HEK293 (cell line): ENCODE results near the gene CATSPERZ.

Source experiments
- GFI1B ChIP-seq: fragments of 450-650 bp; formaldehyde crosslinking; IDR thresholded peaks from 2 replicates; pipeline ENCODE4 v1.5.1; 2016; ENCODE audit warnings: missing biosample characterization, missing genetic modification characterization
- HOXD13 ChIP-seq: sonication (generic); formaldehyde crosslinking; IDR thresholded peaks from 2 replicates; pipeline ENCODE4 v1.8.0; 2022; ENCODE audit warnings: missing genetic modification reagents, borderline replicate concordance
- OVOL3 ChIP-seq: fragments of 450-650 bp; formaldehyde crosslinking; IDR thresholded peaks from 2 replicates; pipeline ENCODE4 v1.5.1; 2016; ENCODE audit warnings: missing biosample characterization, missing genetic modification characterization
- RBAK ChIP-seq: fragments of 450-650 bp; formaldehyde crosslinking; IDR thresholded peaks from 2 replicates; pipeline ENCODE4 v1.5.1; 2016; ENCODE audit warnings: missing biosample characterization, missing genetic modification characterization
- REST ChIP-seq: fragments of 450-650 bp; formaldehyde crosslinking; IDR thresholded peaks from 2 replicates; pipeline ENCODE4 v1.5.1; 2016; ENCODE audit warnings: missing biosample characterization, missing genetic modification characterization
- TSHZ1 ChIP-seq: fragments of 450-650 bp; formaldehyde crosslinking; IDR thresholded peaks from 2 replicates; pipeline ENCODE4 v1.5.1; 2016; ENCODE audit warnings: missing biosample characterization, missing genetic modification characterization, borderline replicate concordance
- WT1 ChIP-seq: fragments of 450-650 bp; formaldehyde crosslinking; IDR thresholded peaks from 2 replicates; pipeline ENCODE4 v1.5.1; 2016; ENCODE audit warnings: missing biosample characterization, missing genetic modification characterization
- ZBTB10 ChIP-seq: fragments of 450-650 bp; formaldehyde crosslinking; IDR thresholded peaks from 2 replicates; pipeline ENCODE4 v1.5.1; 2016; ENCODE audit warnings: missing biosample characterization, missing genetic modification characterization
- ZBTB44 ChIP-seq: fragments of 450-650 bp; IDR thresholded peaks from 2 replicates; pipeline ENCODE4 v1.5.1; 2018; ENCODE audit warnings: missing biosample characterization, mild to moderate bottlenecking, missing genetic modification characterization
- ZBTB7A ChIP-seq: fragments of 450-650 bp; formaldehyde crosslinking; IDR thresholded peaks from 2 replicates; pipeline ENCODE4 v1.5.1; 2016; ENCODE audit warnings: low read depth, missing biosample characterization, missing genetic modification characterization
- ZNF133 ChIP-seq: fragments of 450-650 bp; formaldehyde crosslinking; IDR thresholded peaks from 2 replicates; pipeline ENCODE4 v1.5.1; 2016; ENCODE audit warnings: missing biosample characterization, missing genetic modification characterization
- ZNF140 ChIP-seq: fragments of 450-650 bp; formaldehyde crosslinking; IDR thresholded peaks from 2 replicates; pipeline ENCODE4 v1.5.1; 2016; ENCODE audit warnings: missing biosample characterization, missing genetic modification characterization
- ZNF19 ChIP-seq: fragments of 450-650 bp; formaldehyde crosslinking; IDR thresholded peaks from 2 replicates; pipeline ENCODE4; 2016; ENCODE audit warnings: missing biosample characterization, missing genetic modification characterization, low read depth
- ZNF274 ChIP-seq, 2 experiments: fragments of 200-500 bp in 1 of 2; fragments of 450-650 bp in 1 of 2; sonication (Bioruptor generic) in 1 of 2; formaldehyde crosslinking in 1 of 2; IDR thresholded peaks; 2 replicates each; pipeline versions ENCODE4 v1.5.1 to v1.6.1; 2014 to 2016; ENCODE audit warnings: borderline replicate concordance in 1 of 2, inconsistent platforms in 1 of 2, low read length in 1 of 2, missing biosample characterization in 1 of 2, missing genetic modification characterization in 1 of 2
- ZNF341 ChIP-seq: fragments of 450-650 bp; formaldehyde crosslinking; IDR thresholded peaks from 2 replicates; pipeline ENCODE4; 2016; ENCODE audit warnings: low read depth, missing biosample characterization, missing genetic modification characterization
- ZNF350 ChIP-seq: fragments of 450-650 bp; formaldehyde crosslinking; IDR thresholded peaks from 2 replicates; pipeline ENCODE4 v1.5.0; 2017; ENCODE audit warnings: missing biosample characterization, mild to moderate bottlenecking, missing genetic modification characterization
- ZNF391 ChIP-seq: fragments of 450-650 bp; formaldehyde crosslinking; IDR thresholded peaks from 2 replicates; pipeline ENCODE4 v1.5.1; 2016; ENCODE audit warnings: low read depth, missing biosample characterization, missing genetic modification characterization, borderline replicate concordance
- ZNF426 ChIP-seq: fragments of 450-650 bp; formaldehyde crosslinking; IDR thresholded peaks from 2 replicates; pipeline ENCODE4 v1.5.1; 2017; ENCODE audit warnings: missing biosample characterization, missing genetic modification characterization, mild to moderate bottlenecking, inconsistent platforms, moderate library complexity
- ZNF473 ChIP-seq: fragments of 450-650 bp; formaldehyde crosslinking; IDR thresholded peaks from 2 replicates; pipeline ENCODE4 v1.5.1; 2017; ENCODE audit warnings: missing biosample characterization, missing genetic modification characterization
- ZNF518A ChIP-seq: fragments of 450-650 bp; formaldehyde crosslinking; conservative IDR thresholded peaks from 2 replicates; pipeline ENCODE4 v1.5.1; 2016; ENCODE audit warnings: low read depth, missing biosample characterization, missing genetic modification characterization
- ZNF664 ChIP-seq: fragments of 450-650 bp; formaldehyde crosslinking; IDR thresholded peaks from 2 replicates; pipeline ENCODE4 v1.5.1; 2016; ENCODE audit warnings: missing biosample characterization, missing genetic modification characterization
- ZNF830 ChIP-seq: fragments of 450-650 bp; IDR thresholded peaks from 2 replicates; pipeline ENCODE4 v1.5.0; 2018; ENCODE audit warnings: missing biosample characterization, missing genetic modification characterization, low read depth, mild to moderate bottlenecking, moderate library complexity

Gene CATSPERZ

DNA sequence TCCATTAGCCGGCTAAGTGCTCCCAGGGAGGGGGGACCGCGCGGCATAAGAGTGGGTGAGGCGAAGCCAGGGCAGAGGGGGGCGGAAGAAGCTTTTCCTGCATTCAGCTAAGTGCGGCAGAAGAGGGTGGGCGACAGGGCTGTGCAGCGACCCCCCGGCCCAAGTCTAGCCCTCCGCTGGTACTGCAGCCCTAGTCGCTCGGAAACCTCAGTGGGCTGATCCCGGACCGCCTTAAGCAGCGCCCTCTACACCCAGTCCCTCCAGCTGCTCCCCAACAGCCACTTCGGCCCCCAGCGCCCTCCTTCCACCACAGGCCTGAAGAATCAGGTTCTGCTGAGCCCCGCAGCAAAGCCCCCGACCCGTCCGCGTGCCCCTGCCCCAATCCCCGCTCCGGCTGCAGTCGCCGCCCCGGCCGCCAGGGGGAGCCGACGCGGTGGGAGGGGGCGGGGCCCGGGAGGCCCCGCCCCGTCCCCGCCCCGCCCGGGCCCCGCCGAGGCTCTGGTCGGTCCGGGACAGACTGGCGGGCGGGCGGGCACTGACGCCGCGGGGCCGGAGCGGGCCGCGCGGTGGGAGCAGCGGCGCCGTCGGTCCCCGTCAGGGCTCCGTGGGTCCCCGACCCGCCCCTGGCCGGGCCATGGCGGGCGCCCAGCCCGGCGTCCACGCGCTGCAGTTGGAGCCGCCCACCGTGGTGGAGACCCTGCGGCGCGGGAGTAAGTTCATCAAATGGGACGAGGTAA, 49.0 kb upstream of the CATSPERZ start, which contains the start of gene PLCB3 (continued):
- peak; percentile 58; the same call in 1 of the 2 replicates for TF ChIP-seq ZBTB10 (tag by site-specific recombination)
- no peak for TF ChIP-seq ZNF350 (tag by site-specific recombination)
- TF ChIP-seq ZNF426 (tag by site-specific recombination) = no peak
- 0 out of 2 replicates have a peak, but pooled peaks have one; percentile 12 for TF ChIP-seq REST (tag by site-specific recombination)
- no peak for TF ChIP-seq ZNF830 (tag by site-specific recombination)
- TF ChIP-seq ZNF133 (tag by site-specific recombination) = no peak
- TF ChIP-seq ZNF274 (IDR thresholded peaks at IDR 0.05; ENCODE audit: low read length) = no peak
- no peak for TF ChIP-seq ZNF274 (tag by site-specific recombination; IDR thresholded peaks at IDR 0.05; ENCODE audit: borderline replicate concordance)
- no peak for TF ChIP-seq ZNF19 (tag by site-specific recombination)
- TF ChIP-seq RBAK = no peak
- TF ChIP-seq OVOL3 (tag by site-specific recombination) = no peak
- no peak for TF ChIP-seq TSHZ1 (tag by site-specific recombination)
- TF ChIP-seq ZNF664 (tag by site-specific recombination) = no peak
- TF ChIP-seq ZNF391 (tag by site-specific recombination) = no peak
- no peak for TF ChIP-seq ZBTB44
- no peak for TF ChIP-seq ZNF473 (tag by site-specific recombination)
- no peak for TF ChIP-seq ZNF140 (tag by site-specific recombination)
- TF ChIP-seq HOXD13 (CRISPR knock-in tag) = no peak
- peak; percentile 82 for TF ChIP-seq ZNF341 (tag by site-specific recombination)
- no peak for TF ChIP-seq GFI1B (tag by site-specific recombination)
- TF ChIP-seq WT1 (tag by site-specific recombination) = no peak
- no peak for TF ChIP-seq ZNF518A (tag by site-specific recombination)
- peak; percentile 69 for TF ChIP-seq ZBTB7A (tag by site-specific recombination)
